ENCODE results near the gene CFAP251. TPM values are rescaled to one million over a fixed set of nuclear protein-coding genes. Genes with fewer than 3 reads are reported as not detected.
A peak's percentile ranks its signal among the peaks of the same experiment; 100 is the strongest.

Gene CFAP251
- total and polyA plus RNA-seq, 2 of the 8 experiments (the other 6 are each of a cell fraction or from before 2014, with no cell fraction given), result 1.8 to 2.9 TPM

- POLR2A ChIA-PET (ENCODE audit: partially characterized antibody), result interaction anchor here (0.6 to 10.3 kb wide), 7 partner anchors 15 to 489 kb away, joined by 3 to 115 read pairs (median 3); partner anchors contain the start of genes BCL7A, CFAP251, RHOF and RNF34
- H3K79me2 ChIP-seq (ENCODE audit: control insufficient read depth in 1 of 2, insufficient read depth in 2 of 2, low read length in 2 of 2), result no peaks in the 10 kb centered on the region; a peak in 1 of 4 replicates
- FAIRE-seq, result no peak
These were observed 29.1 kb upstream of the CFAP251 start for GRCh38 chr12:121889274-121889624.

More at GRCh38 chr12:121889274-121889624, 29.1 kb upstream of the CFAP251 start:
- Histone ChIP-seq H2AFZ (ENCODE audit: low read length) (no peak overlapping the region), H4K20me1 (replicated peaks in 1 of 2; ENCODE audit: control insufficient read depth in 1 of 2, insufficient read depth in 2 of 2, low read length in 2 of 2) (peaks cover 3 to 10% of the 10 kb centered on the region in 2 experiments), H3K4ac (replicated peaks; ENCODE audit: insufficient read length, low read depth, low read length) (no peak overlapping the region), H3K4me3 (ENCODE audit: extremely low read depth in 1 of 4, insufficient read depth in 2 of 4, low read depth in 3 of 4, low read length in 4 of 4) (peak overlapping the region; percentile 64 to 79 (median 74)), H4K8ac (ENCODE audit: extremely low read depth, insufficient read depth, low read length) (no peak overlapping the region), H3K14ac (ENCODE audit: insufficient read length) (no peak overlapping the region), H3K23ac (ENCODE audit: insufficient read length) (no peak overlapping the region), H3K4me2 (ENCODE audit: insufficient read depth in 1 of 2, low read depth in 2 of 2, low read length in 2 of 2) (peak overlapping the region; percentile 54 to 89), H3K36me3 (ENCODE audit: control insufficient read depth in 2 of 4, insufficient read depth in 4 of 4, low read length in 3 of 4) (no peaks in the 10 kb centered on the region), H3K23me2 (ENCODE audit: low read depth, low read length) (peaks cover 7% of the 10 kb centered on the region), H3K4me1 (replicated peaks in 1 of 4; ENCODE audit: control insufficient read depth in 3 of 4, insufficient read depth in 4 of 4, low read length in 3 of 4) (peaks cover 0 to 4% (median 1%) of the 10 kb centered on the region in 4 experiments; a peak in 4 of 7 replicates), H2AK5ac (ENCODE audit: low read depth, low read length) (no peak overlapping the region; the same call in 1 of the 2 replicates), H2BK5ac (ENCODE audit: low read depth, low read length) (no peak overlapping the region; the same call in 1 of the 2 replicates), H2BK120ac (replicated peaks; ENCODE audit: low read depth, low read length) (no peak overlapping the region), H3K27ac (ENCODE audit: low read depth, low read length) (no peak overlapping the region), H2BK12ac (ENCODE audit: low read depth, low read length) (no peak overlapping the region), H4K5ac (ENCODE audit: insufficient read length, low read depth, low read length) (peak overlapping the region; percentile 7), H2BK15ac (ENCODE audit: low read length) (no peak overlapping the region), H3K18ac (ENCODE audit: extremely low read depth, low read length) (no peak overlapping the region), H4K91ac (replicated peaks; ENCODE audit: insufficient read length, low read length) (no peak overlapping the region), H3K79me1 (ENCODE audit: low read depth, low read length) (no peaks in the 10 kb centered on the region), H3K27me3 (replicated peaks in 1 of 4; ENCODE audit: control insufficient read depth in 3 of 4, extremely low read depth in 1 of 4, insufficient read depth in 3 of 4, low read length in 3 of 4) (peaks cover 0 to 2% (median 1%) of the 10 kb centered on the region in 4 experiments; a peak in 3 of 7 replicates), H3K9me3 (ENCODE audit: insufficient read depth in 2 of 2, low read depth in 1 of 2, low read length in 1 of 2) (no peaks in the 10 kb centered on the region), H2BK20ac (ENCODE audit: low read length) (no peak overlapping the region), H3K9ac (replicated peaks in 1 of 4; ENCODE audit: extremely low read depth in 1 of 4, low read depth in 3 of 4, low read length in 3 of 4) (peak overlapping the region in 3 of 4 experiments; percentile 54 to 69 (median 60); a peak in 5 of 7 replicates), H3K56ac (replicated peaks; ENCODE audit: insufficient read length, low read depth, low read length) (no peak overlapping the region)
- WGBS, 2 experiments (ENCODE audit: extremely low coverage in 1 of 2, insufficient coverage in 1 of 2, insufficient read length in 1 of 2, insufficient replicate concordance in 2 of 2, low coverage in 1 of 2, low lambda C conversion rate in 2 of 2, missing lambda C conversion rate in 1 of 2), result 13% methylated on average over 7 of the region's 7 CpGs; no CpG with 5 or more reads in 1 of the 2 experiments
- peak in 1 of 2 experiments; percentile 3 for DNase-seq (ENCODE audit: low read depth in 1 of 2, low spot score in 2 of 2)
- CTCF ChIA-PET (ENCODE audit: partially characterized antibody), result interaction anchor here (0.5 to 10.7 kb wide), 19 partner anchors 9 to 221 kb away, joined by 3 to 114 read pairs (median 4); partner anchors contain the start of genes CFAP251, HPD and RHOF
- no peak for TF ChIP-seq BRCA1 (IDR thresholded peaks at IDR 0.05; ENCODE audit: low read depth, low read length)
- no peak for TF ChIP-seq KDM5A (IDR thresholded peaks at IDR 0.05; ENCODE audit: low read length)

All from H1 (cell line).